Endothelial cell (in vitro differentiated cells): Measurements from ENCODE around the gene CDH23. TPM values are rescaled to one million over a fixed set of nuclear protein-coding genes. Genes with fewer than 3 reads are reported as not detected.
A peak's percentile ranks its signal among the peaks of the same experiment; 100 is the strongest.

ENCODE experiments used
- DNase-seq: peaks from one replicate; pipeline ENCODE4 v3.0.0; 2021; ENCODE audit warnings: low spot score
- H3K27ac Mint-ChIP-seq: one replicate; pipeline ENCODE4 v1.8.0; 2021; ENCODE audit warnings: mixed read lengths, inconsistent platforms; ENCODE audit not compliant: unreplicated experiment
- H3K27me3 Mint-ChIP-seq: one replicate; pipeline ENCODE4 v1.8.0; 2021; ENCODE audit warnings: mild to moderate bottlenecking, moderate library complexity, mixed read lengths, inconsistent platforms; ENCODE audit not compliant: unreplicated experiment
- H3K36me3 Mint-ChIP-seq: one replicate; pipeline ENCODE4 v1.8.0; 2021; ENCODE audit warnings: mild to moderate bottlenecking, low read depth, mixed read lengths, inconsistent platforms; ENCODE audit not compliant: unreplicated experiment
- H3K4me1 Mint-ChIP-seq: one replicate; pipeline ENCODE4 v1.8.0; 2021; ENCODE audit warnings: mild to moderate bottlenecking, mixed read lengths, inconsistent platforms; ENCODE audit not compliant: unreplicated experiment
- H3K4me3 Mint-ChIP-seq: one replicate; pipeline ENCODE4 v1.8.0; 2021; ENCODE audit warnings: mild to moderate bottlenecking, mixed read lengths, inconsistent platforms; ENCODE audit not compliant: unreplicated experiment
- H3K9me3 Mint-ChIP-seq: one replicate; pipeline ENCODE4 v1.8.0; 2021; ENCODE audit warnings: mixed read lengths, inconsistent platforms; ENCODE audit not compliant: unreplicated experiment
- total RNA-seq: library from RNA; stranded (reverse); fragmentation: NEBNext Ultra II Directional; extraction: Animal tissue kit (Norgen Biotek cat#: 25700); gene quantifications from one replicate; pipeline ENCODE4 v1.2.1, GENCODE V29; 2021; ENCODE audit not compliant: unreplicated experiment
- TF ChIP-seq, protein P1 (sequence below): fragments of 200-600 bp; sonication (generic); IDR thresholded peaks from one replicate; pipeline ENCODE4 v1.5.0; 2021; ENCODE audit warnings: antibody characterized with exemption; ENCODE audit not compliant: unreplicated experiment

CDH23 gene
- total RNA-seq, 1 donor from 2014 or later = 0.54 TPM

DNA sequence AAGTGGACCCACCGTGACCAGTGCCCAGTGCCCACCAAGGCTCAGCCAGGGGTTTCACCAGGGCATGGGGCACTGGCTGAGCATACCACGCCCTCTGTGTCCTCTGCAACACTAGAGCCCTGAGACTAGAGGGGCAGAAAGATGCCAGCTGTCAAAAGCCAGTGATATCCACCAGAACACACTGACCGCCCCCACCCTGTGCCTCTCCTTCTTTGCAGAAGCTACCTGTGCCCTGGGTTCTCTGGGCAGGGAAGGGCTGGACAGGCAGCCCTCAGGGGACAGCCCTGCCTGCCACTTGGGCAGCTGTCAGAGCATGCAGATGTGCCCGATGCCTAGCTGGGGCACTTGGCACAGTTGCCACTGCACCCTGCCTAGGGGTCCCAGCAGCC, 376.1 kb downstream of the CDH23 start:
- no peaks in the 10 kb centered on the region for H3K9me3 Mint-ChIP-seq
- no peak for DNase-seq
- H3K27ac Mint-ChIP-seq = no peak overlapping the region
- peak overlapping the region; percentile 81 for H3K4me3 Mint-ChIP-seq
- TF ChIP-seq, protein P1, sequence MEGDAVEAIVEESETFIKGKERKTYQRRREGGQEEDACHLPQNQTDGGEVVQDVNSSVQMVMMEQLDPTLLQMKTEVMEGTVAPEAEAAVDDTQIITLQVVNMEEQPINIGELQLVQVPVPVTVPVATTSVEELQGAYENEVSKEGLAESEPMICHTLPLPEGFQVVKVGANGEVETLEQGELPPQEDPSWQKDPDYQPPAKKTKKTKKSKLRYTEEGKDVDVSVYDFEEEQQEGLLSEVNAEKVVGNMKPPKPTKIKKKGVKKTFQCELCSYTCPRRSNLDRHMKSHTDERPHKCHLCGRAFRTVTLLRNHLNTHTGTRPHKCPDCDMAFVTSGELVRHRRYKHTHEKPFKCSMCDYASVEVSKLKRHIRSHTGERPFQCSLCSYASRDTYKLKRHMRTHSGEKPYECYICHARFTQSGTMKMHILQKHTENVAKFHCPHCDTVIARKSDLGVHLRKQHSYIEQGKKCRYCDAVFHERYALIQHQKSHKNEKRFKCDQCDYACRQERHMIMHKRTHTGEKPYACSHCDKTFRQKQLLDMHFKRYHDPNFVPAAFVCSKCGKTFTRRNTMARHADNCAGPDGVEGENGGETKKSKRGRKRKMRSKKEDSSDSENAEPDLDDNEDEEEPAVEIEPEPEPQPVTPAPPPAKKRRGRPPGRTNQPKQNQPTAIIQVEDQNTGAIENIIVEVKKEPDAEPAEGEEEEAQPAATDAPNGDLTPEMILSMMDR = no peak
- peaks cover 46% of the 10 kb centered on the region for H3K4me1 Mint-ChIP-seq
- H3K27me3 Mint-ChIP-seq = peaks cover 17% of the 10 kb centered on the region
- peaks cover 4% of the 10 kb centered on the region for H3K36me3 Mint-ChIP-seq

DNA sequence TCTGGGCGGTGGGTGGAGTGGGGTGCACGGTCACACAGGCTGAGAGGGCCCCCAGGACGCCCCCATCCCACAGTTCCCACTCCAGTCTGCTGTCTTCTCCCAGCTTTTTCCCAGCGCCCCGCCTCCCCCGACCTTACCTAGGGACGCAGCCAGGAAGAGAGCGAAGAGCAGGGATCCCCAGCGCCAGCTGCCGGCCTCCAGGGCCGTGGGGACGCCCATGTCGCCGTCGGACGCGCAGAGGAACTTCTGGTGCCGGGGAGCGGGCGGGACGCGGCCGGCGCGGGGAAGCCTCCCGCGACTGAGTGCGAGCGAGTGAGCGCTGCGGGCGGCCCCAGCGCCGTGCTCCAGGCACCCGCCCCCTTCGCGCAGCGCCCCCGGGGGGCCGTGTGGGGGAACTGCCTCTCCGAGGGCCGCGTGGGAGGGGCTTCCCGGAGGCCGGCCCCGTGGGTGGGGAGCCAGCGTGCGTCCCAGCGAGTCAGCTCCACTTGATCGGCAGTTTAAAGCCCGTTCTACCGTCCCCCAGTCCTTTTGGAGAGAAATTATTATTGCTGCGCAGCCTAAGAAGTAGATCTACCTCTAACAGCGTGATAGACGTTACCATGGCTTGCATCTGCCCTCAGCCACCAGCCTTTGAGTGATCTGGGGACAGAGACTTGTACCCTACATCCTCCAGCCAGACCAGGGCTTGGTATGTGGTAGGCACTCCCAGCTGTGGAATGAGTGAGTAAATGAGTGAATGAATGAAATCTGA, 376.7 kb downstream of the CDH23 start, which contains the start of gene VSIR:
Gene VSIR, minus strand, starts transcription at position 300 of the 751 bp plus-strand sequence. Its CDS starts 81 bp downstream, at position 219.
- H3K27me3 Mint-ChIP-seq = peaks cover 17% of the 10 kb centered on the region
- TF ChIP-seq, protein P1 = peak; percentile 94
- H3K36me3 Mint-ChIP-seq = peaks cover 4% of the 10 kb centered on the region
- peak; percentile 97 for DNase-seq
- peak within 1 kb of the TSS; percentile 48 for H3K27ac Mint-ChIP-seq
- H3K9me3 Mint-ChIP-seq = no peaks in the 10 kb centered on the region
- peaks cover 44% of the 10 kb centered on the region for H3K4me1 Mint-ChIP-seq
- H3K4me3 Mint-ChIP-seq = peak within 1 kb of the TSS; percentile 90

DNA sequence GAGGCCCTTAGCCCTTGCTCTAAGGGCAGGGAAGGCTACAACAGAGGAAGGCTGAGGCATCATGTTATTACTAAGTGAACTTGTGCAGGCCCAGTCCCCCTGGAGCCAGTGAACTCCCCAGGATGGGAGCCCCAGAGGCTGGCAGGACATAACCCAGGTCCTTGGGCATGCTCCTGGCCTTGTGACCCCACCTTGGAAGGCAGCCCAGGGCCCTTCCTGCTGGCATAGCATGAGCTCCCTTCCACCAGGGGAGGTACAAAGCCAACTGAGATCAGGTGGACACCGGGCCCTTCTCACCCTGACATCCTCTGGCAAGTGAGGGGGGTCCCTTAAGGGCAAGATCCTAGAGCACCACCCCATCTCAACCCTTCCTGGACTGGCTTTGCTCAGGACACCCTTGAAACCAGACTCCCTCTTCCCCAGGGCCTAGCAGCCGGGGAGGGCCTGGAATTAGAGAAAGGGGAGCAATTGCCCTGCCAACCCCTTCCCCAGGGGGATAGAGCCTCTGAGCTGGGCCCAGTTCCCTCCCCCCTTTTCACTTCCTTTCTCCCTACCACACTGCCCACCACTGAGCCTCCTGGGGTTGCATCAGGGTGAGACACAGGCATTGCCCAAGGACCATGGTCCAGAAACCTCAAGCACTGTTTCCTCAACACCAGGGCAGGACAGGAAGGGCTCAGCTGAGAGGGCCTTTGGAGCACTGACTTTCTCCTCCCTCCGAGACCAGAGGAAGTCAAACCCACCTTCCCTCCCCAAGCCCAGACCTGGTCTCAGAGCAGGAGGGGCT, 378.4 kb downstream of the CDH23 start:
- DNase-seq = no peak
- Mint-ChIP-seq H3K9me3 (no peaks in the 10 kb centered on the region), H3K36me3 (peaks cover under 1% of the 10 kb centered on the region), H3K4me3 (no peak overlapping the region), H3K27ac (no peak overlapping the region), H3K4me1 (peaks cover 32% of the 10 kb centered on the region), H3K27me3 (peaks cover 18% of the 10 kb centered on the region)
- TF ChIP-seq, protein P1 = no peak

DNA sequence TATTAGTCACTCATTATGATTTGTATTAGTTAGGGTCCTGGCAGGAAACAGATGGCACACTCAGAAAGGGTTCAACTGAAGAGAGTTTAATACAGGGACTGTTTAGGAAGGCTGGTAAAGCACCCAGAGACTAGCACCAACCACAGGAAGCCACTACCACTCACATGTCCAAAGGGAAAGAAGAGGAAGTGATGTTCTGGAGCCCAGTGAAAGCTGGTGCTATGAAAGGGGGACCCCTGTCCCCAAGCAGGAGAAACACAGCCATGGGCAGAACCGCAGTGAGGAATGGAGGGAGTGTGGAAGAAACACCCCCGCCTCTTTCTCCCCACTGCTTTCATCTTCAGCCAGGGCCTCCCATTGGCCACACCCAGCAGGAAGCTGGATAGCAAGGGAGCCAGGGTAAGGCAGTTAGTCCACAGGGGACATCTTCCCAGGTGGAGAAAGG, 379.8 kb downstream of the CDH23 start:
- Mint-ChIP-seq H3K27me3 (peaks cover 23% of the 10 kb centered on the region), H3K9me3 (no peaks in the 10 kb centered on the region), H3K27ac (no peak overlapping the region), H3K36me3 (no peaks in the 10 kb centered on the region), H3K4me1 (peaks cover 35% of the 10 kb centered on the region), H3K4me3 (no peak overlapping the region)
- no peak for DNase-seq
- TF ChIP-seq, protein P1 = no peak
